ENCODE data around the gene TPCN1. TPM values are rescaled to one million over a fixed set of nuclear protein-coding genes. Genes with fewer than 3 reads are reported as not detected.

TPCN1 gene
- total RNA-seq, 1 experiment from 2014 or later = 19.0 TPM

DNA sequence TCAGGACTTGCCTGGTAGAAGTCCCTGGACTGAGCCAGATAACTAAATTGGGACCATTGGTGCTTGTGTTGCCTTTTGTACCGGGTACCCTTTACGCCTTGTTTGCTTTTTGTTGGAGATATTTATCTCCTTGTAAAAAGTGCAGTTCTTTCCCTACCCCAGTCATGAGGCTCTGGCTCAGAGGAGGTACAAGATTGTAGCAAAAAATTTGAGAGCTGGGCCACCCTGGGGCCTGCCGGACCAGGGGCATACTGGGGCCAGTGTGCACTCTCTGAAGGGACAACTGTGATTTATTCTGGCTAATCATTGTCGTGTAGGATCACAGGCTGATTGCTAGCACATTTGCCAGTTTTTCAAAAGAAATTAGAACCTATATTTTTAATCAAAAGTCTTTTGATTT, 13.2 kb downstream of the TPCN1 start:
- ChIA-PET CTCF (no interaction called here), POLR2A (ENCODE audit: unreplicated experiment) (no interaction called here)
- Histone ChIP-seq H3K4me1 (ENCODE audit: insufficient read depth, low read length) (peaks cover 4% of the 10 kb centered on the region), H3K27me3 (ENCODE audit: low read length) (no peaks in the 10 kb centered on the region), H3K27ac (ENCODE audit: low read length) (no peak overlapping the region), H3K4me2 (ENCODE audit: low read length) (no peak overlapping the region), H4K20me1 (ENCODE audit: low read length) (no peaks in the 10 kb centered on the region), H3K9me2 (replicated peaks; ENCODE audit: low read length) (no peaks in the 10 kb centered on the region), H3K9me3 (ENCODE audit: low read length) (no peaks in the 10 kb centered on the region), H3F3A (ENCODE audit: low read length, unreplicated experiment) (no peaks in the 10 kb centered on the region), H3K4me3 (ENCODE audit: low read length) (no peak overlapping the region), H3K79me2 (ENCODE audit: low read length) (0 out of 2 replicates have a peak, but pooled peaks cover 1% of the 10 kb centered on the region), H3K9ac (ENCODE audit: low read length) (no peak overlapping the region), H2AFZ (ENCODE audit: low read length) (no peak overlapping the region), H3K36me3 (ENCODE audit: low read depth, low read length) (peaks cover 10% of the 10 kb centered on the region)
- ATAC-seq (no peak), DNase-seq (no peak)
- intact Hi-C loops (cut with micrococcal nuclease) = no loop called here
- TF ChIP-seq, protein P1, sequence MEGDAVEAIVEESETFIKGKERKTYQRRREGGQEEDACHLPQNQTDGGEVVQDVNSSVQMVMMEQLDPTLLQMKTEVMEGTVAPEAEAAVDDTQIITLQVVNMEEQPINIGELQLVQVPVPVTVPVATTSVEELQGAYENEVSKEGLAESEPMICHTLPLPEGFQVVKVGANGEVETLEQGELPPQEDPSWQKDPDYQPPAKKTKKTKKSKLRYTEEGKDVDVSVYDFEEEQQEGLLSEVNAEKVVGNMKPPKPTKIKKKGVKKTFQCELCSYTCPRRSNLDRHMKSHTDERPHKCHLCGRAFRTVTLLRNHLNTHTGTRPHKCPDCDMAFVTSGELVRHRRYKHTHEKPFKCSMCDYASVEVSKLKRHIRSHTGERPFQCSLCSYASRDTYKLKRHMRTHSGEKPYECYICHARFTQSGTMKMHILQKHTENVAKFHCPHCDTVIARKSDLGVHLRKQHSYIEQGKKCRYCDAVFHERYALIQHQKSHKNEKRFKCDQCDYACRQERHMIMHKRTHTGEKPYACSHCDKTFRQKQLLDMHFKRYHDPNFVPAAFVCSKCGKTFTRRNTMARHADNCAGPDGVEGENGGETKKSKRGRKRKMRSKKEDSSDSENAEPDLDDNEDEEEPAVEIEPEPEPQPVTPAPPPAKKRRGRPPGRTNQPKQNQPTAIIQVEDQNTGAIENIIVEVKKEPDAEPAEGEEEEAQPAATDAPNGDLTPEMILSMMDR (conservative IDR thresholded peaks at IDR 0.05; ENCODE audit: low read depth, low read length) = no peak
- TF ChIP-seq EZH2 (IDR thresholded peaks at IDR 0.05; ENCODE audit: low read length, unreplicated experiment) (no peak), EZH2phosphoT487 (IDR thresholded peaks at IDR 0.05; ENCODE audit: borderline replicate concordance, low read length) (no peak)
- BruUV-seq (replicated peaks) = no TSS peak

DNA sequence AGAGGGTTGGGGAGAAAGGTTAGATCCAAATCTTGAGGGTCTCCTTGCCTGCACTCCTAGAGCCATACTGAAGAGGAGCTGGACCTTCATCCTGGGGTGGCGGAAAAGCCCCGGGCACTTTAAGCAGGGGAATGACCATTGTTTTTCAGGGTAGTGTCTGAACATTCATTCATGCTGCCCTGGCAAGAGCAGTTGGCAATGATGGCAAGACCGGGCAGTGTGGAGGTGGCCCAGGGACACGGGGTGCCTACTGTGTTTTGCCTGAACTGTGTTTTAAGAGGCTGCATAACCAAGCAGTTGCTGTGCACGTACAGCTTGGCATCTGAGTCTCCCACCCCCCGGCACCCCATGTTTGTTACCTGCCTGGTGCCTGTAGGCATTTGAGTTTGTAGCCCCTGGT, 14.7 kb downstream of the TPCN1 start:
- BruUV-seq (replicated peaks) = no TSS peak
- Histone ChIP-seq H3K27me3 (ENCODE audit: low read length) (no peaks in the 10 kb centered on the region), H3K9ac (ENCODE audit: low read length) (no peak overlapping the region), H3K9me2 (replicated peaks; ENCODE audit: low read length) (no peaks in the 10 kb centered on the region), H3K79me2 (ENCODE audit: low read length) (0 out of 2 replicates have a peak, but pooled peaks cover 10% of the 10 kb centered on the region), H3K4me2 (ENCODE audit: low read length) (no peak overlapping the region), H3F3A (ENCODE audit: low read length, unreplicated experiment) (peaks cover 2% of the 10 kb centered on the region), H3K9me3 (ENCODE audit: low read length) (no peaks in the 10 kb centered on the region), H2AFZ (ENCODE audit: low read length) (no peak overlapping the region), H3K4me3 (ENCODE audit: low read length) (no peak overlapping the region), H3K36me3 (ENCODE audit: low read depth, low read length) (peaks cover 6% of the 10 kb centered on the region), H4K20me1 (ENCODE audit: low read length) (no peaks in the 10 kb centered on the region), H3K27ac (ENCODE audit: low read length) (no peak overlapping the region), H3K4me1 (ENCODE audit: insufficient read depth, low read length) (peaks cover 19% of the 10 kb centered on the region)
- ChIA-PET POLR2A (ENCODE audit: unreplicated experiment) (no interaction called here), CTCF (no interaction called here)
- DNase-seq (no peak), ATAC-seq (no peak)
- intact Hi-C loops (cut with micrococcal nuclease) = no loop called here
- no peak for TF ChIP-seq EZH2phosphoT487 (IDR thresholded peaks at IDR 0.05; ENCODE audit: borderline replicate concordance, low read length)
- no peak for TF ChIP-seq EZH2 (IDR thresholded peaks at IDR 0.05; ENCODE audit: low read length, unreplicated experiment)
- TF ChIP-seq, protein P1 (conservative IDR thresholded peaks at IDR 0.05; ENCODE audit: low read depth, low read length) = no peak

DNA sequence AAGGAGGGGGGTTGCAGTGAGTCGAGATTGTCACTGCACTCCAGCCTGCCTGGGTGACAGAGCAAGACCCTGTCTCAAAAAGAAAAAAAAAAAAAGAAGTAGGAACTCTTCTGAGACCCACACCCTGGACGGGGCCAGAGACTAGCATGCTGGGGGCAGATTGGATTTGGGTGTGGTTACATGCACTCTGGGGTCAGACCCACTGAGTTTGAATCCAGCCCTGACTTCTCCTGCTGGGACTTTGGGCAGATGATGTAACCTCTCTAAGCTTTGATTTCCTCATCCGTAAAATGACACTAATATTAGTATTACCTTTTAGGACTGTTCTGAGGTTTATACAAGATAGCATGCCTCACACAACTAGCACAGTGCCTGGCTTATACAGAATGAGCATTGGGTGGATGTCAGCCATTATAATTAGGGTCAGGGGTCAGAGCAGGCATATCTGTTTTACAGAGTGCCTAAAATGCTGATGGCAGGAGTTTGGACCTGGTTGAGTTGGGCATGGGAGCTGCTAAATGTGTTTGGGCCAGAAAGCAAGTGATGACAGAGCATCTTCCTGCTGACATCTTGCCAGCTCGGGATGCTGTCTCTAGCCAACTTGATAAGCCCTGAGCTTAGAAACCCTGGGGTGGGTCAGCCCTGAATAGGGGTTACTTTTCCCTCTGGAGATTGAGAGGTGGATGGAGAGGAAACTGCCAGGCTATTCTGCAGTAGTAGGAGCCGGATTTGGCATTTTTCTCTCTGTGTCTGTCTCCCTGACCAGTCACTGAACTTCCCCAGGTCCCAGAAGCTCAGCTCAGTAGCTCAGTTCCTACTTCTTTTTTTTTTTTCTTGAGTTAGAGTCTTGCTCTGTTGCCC, 15.5 kb downstream of the TPCN1 start:
- no peak overlapping the region for H3K4me3 ChIP-seq (ENCODE audit: low read length)
- H3K9me2 ChIP-seq (replicated peaks; ENCODE audit: low read length) = no peaks in the 10 kb centered on the region
- no peak for DNase-seq
- no peaks in the 10 kb centered on the region; the same call in 1 of the 2 replicates for H3K36me3 ChIP-seq (ENCODE audit: low read depth, low read length)
- ChIA-PET CTCF (no interaction called here), POLR2A (ENCODE audit: unreplicated experiment) (no interaction called here)
- H3K79me2 ChIP-seq (ENCODE audit: low read length) = 0 out of 2 replicates have a peak, but pooled peaks cover 10% of the 10 kb centered on the region
- intact Hi-C loops (cut with micrococcal nuclease) = no loop called here
- no peaks in the 10 kb centered on the region for H3K27me3 ChIP-seq (ENCODE audit: low read length)
- H3K4me1 ChIP-seq (ENCODE audit: insufficient read depth, low read length) = peaks cover 25% of the 10 kb centered on the region
- no peak overlapping the region for H3K4me2 ChIP-seq (ENCODE audit: low read length)
- no peak overlapping the region for H3K9ac ChIP-seq (ENCODE audit: low read length)
- H2AFZ ChIP-seq (ENCODE audit: low read length) = no peak overlapping the region
- TF ChIP-seq EZH2 (IDR thresholded peaks at IDR 0.05; ENCODE audit: low read length, unreplicated experiment) = no peak
- no peak for TF ChIP-seq EZH2phosphoT487 (IDR thresholded peaks at IDR 0.05; ENCODE audit: borderline replicate concordance, low read length)
- TF ChIP-seq, protein P1 (conservative IDR thresholded peaks at IDR 0.05; ENCODE audit: low read depth, low read length) = no peak
- H3K27ac ChIP-seq (ENCODE audit: low read length) = no peak overlapping the region
- no peak for ATAC-seq
- BruUV-seq (replicated peaks) = no TSS peak
- no peaks in the 10 kb centered on the region for H4K20me1 ChIP-seq (ENCODE audit: low read length)
- no peaks in the 10 kb centered on the region for H3K9me3 ChIP-seq (ENCODE audit: low read length)
- peaks cover 7% of the 10 kb centered on the region for H3F3A ChIP-seq (ENCODE audit: low read length, unreplicated experiment)

All from PC-3 (cell line).